Epithelial cell of esophagus (primary cell): Measurements from ENCODE around the gene NSDHL.

Experiments
- DNase-seq: peaks from one replicate; pipeline ENCODE4 v3.0.0; 2010; ENCODE audit warnings: low read depth
- H3K4me3 ChIP-seq: 2 replicates; pipeline ENCODE4 v1.5.1; 2011; ENCODE audit warnings: mild to moderate bottlenecking, low read length, control low read depth
- TF ChIP-seq, protein P1 (sequence below): IDR thresholded peaks from 2 replicates; pipeline ENCODE4 v1.5.1; 2011; ENCODE audit warnings: low read depth, mild to moderate bottlenecking, low read length, control low read depth, inconsistent platforms; ENCODE audit not compliant: insufficient read depth; ENCODE audit errors: missing control alignments

Gene NSDHL

GRCh38 chrX:152844256-152844655 lies 13.4 kb downstream of the NSDHL start:
- H3K4me3 ChIP-seq = no peak overlapping the region
- DNase-seq = no peak
- TF ChIP-seq, protein P1, sequence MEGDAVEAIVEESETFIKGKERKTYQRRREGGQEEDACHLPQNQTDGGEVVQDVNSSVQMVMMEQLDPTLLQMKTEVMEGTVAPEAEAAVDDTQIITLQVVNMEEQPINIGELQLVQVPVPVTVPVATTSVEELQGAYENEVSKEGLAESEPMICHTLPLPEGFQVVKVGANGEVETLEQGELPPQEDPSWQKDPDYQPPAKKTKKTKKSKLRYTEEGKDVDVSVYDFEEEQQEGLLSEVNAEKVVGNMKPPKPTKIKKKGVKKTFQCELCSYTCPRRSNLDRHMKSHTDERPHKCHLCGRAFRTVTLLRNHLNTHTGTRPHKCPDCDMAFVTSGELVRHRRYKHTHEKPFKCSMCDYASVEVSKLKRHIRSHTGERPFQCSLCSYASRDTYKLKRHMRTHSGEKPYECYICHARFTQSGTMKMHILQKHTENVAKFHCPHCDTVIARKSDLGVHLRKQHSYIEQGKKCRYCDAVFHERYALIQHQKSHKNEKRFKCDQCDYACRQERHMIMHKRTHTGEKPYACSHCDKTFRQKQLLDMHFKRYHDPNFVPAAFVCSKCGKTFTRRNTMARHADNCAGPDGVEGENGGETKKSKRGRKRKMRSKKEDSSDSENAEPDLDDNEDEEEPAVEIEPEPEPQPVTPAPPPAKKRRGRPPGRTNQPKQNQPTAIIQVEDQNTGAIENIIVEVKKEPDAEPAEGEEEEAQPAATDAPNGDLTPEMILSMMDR = no peak

DNA sequence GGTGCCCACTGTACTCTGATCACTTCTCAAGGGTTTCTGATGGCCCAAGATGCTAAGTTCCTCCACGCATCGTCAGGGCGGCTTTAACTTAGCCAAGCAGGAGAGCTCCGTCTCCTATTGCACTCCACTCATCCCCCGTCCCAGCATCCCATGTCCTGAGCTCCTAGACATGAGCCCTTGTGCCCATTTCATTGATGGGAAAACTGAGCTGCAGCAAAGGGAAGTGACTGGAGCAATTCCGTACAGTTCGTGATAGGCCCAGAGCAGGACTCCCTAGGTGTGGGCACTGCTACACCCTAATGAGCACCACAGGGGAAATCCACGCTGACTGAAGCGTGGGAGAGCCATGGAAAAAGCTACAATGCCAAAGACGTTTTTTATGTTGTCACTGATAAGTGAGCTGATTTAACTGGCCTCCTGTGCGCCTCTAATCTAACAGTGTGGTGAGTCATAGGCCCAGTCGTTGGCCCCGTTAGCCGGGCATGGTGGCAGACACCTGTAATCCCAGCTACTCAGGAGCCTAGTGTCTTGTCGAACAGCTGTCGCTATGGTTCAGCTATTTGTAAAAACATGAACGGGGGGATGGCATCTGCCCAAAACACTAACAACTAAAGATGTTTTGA lies 14.9 kb downstream of the NSDHL start:
- TF ChIP-seq, protein P1 = no peak
- no peak for DNase-seq
- H3K4me3 ChIP-seq = no peak overlapping the region

- DNase-seq = no peak
- TF ChIP-seq, protein P1 = no peak
- H3K4me3 ChIP-seq = no peak overlapping the region
Measured at GRCh38 chrX:152847281-152847680, 16.4 kb downstream of the NSDHL start.

DNA sequence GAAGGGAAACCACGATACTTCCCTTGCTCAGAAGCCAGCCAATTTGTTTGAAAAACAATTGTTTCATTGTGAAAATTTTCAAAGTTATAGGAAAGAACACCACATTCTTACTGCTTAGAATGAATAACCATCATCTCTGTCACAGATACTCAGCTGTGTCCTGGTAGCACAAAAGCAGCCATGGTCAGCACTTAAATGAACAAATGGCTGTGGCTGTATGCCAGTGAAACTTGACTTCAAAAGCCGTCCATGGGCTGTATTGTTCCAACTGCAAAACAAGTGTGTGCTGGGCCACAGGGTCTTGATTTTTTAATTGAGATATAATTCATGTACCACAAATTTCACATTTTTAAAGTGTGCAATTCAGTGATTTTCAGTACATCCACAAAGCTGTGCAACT lies 19.6 kb downstream of the NSDHL start:
- TF ChIP-seq, protein P1 = no peak
- H3K4me3 ChIP-seq = no peak overlapping the region
- DNase-seq = no peak

DNA sequence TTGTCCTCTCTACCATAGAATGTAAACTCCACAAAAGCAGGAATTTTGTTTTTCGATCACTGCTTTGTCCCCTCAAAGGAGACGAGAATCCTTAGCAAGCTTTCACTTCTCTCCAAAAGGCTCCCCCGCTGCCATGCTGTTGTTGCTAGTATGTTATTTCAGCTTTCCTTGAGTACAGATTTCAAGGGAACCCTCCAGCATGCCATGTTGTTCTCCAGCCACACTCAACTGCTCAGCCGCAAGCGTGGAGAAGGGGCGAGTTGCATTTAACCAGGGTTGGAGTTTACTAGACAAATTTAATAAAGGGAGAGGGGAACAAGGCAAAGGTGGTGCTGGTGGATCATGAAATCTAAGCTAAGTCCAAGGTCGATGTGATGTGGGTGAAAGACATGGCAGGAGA lies 23.1 kb downstream of the NSDHL start:
- TF ChIP-seq, protein P1 = no peak
- H3K4me3 ChIP-seq = no peak overlapping the region
- no peak for DNase-seq

DNA sequence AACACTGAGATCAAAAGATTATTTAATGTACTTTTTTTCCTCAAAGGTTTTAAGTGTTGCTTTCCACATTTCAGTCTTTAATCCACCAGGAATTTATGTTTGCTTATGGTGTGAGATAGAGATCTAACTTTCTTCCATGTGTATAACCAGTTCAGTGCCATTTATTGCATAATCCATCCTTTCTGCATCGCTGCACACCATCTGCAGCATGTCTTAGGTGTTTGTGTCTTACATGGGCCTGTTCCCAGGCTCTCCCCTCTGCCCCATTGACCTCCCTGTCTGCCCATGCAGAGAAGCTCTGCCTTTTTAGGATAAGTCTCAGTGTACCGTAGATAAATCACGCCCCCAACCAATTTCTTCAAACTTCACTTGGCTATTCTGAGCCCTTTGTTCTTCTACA lies 30.3 kb downstream of the NSDHL start:
- H3K4me3 ChIP-seq = no peak overlapping the region
- TF ChIP-seq, protein P1 = no peak
- DNase-seq = no peak

GRCh38 chrX:152861826-152862225 lies 31.0 kb downstream of the NSDHL start:
- DNase-seq = no peak
- TF ChIP-seq, protein P1 = no peak

More at GRCh38 chrX:152861826-152862225, 31.0 kb downstream of the NSDHL start:
- no peak overlapping the region for H3K4me3 ChIP-seq
